T47D (cell line): ENCODE data around the gene TRPM5.
A peak's percentile ranks its signal among the peaks of the same experiment; 100 is the strongest.
"Not testable (repeated sequence)": the region's sequence is repeated elsewhere in the genome, so short reads cannot be mapped to it uniquely, and the experiment has no call there.

Experiments
- DNase-seq, 2 experiments: peaks; one replicate each; pipeline versions ENCODE4 v3.0.0 to v3.0.0-alpha.2; 2011 to 2012; ENCODE audit warnings: low read depth in 1 of 2, low spot score in 1 of 2
- JUND ChIP-seq: IDR thresholded peaks from 2 replicates; pipeline ENCODE4 v1.6.1; 2012; ENCODE audit warnings: low read depth
- in situ Hi-C: cut with HindIII; loops from 2 replicates; pipeline ENCODE4 v1.10.0; 2016; ENCODE audit warnings: low sequenced_read_pairs, low pct_unique_long_range_greater_than_20kb

Gene TRPM5, protein sequence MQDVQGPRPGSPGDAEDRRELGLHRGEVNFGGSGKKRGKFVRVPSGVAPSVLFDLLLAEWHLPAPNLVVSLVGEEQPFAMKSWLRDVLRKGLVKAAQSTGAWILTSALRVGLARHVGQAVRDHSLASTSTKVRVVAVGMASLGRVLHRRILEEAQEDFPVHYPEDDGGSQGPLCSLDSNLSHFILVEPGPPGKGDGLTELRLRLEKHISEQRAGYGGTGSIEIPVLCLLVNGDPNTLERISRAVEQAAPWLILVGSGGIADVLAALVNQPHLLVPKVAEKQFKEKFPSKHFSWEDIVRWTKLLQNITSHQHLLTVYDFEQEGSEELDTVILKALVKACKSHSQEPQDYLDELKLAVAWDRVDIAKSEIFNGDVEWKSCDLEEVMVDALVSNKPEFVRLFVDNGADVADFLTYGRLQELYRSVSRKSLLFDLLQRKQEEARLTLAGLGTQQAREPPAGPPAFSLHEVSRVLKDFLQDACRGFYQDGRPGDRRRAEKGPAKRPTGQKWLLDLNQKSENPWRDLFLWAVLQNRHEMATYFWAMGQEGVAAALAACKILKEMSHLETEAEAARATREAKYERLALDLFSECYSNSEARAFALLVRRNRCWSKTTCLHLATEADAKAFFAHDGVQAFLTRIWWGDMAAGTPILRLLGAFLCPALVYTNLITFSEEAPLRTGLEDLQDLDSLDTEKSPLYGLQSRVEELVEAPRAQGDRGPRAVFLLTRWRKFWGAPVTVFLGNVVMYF (N-terminal part only)

DNA sequence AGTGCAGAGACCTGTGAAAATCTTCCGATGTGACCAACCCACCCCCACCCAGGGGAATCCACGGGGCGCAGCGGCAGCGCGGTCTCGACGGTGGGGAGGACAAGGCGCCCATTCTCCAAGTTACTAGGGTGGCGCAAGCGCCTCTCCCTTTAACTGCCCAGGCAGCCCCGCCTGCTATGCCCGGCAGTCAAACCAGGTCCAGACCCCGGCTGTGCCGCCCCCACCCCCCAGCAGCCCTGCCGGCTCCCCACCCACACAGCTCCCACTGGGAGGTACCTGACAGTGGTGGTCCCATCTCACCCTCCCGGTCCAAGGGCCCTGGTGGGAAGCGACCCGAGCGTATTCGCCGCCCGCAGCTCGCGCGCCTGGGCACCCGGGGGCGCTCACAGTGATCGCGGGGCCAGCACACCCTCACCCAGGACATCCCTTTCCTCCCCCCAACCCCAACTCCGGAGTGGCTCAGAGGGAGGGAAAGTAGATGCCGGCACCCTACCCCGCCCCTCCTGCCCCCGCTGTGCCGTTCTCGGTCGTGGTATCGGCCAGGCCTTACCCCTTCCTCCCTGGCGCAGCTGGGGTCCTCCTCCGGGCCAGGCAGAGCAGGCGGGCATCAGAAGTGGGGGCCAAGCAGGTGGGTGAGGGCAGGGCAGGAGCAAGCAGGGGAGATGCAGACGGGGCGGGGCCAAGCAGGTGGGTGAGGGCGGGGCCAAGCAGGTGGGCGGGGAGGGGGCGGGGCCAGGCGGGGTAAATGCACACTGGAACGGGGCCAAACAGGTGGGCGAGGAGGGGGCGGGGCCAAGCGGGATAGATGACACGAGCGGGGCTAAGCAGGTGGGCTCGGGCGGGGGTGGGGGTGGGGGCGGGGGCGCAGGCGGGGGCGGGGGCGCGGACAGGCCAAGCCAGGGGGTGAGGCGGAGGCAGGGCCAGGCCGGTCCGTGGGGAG lies at the start of gene TRPM5:
Gene TRPM5, minus strand, starts transcription at position 634 of the 940 bp plus-strand sequence. CDS start 21,478 bp downstream, outside the sequence.
- no peak for TF ChIP-seq JUND
- in situ Hi-C loops, result no loop called here
- DNase-seq, result peak in 1 of 2 experiments; percentile 58

DNA sequence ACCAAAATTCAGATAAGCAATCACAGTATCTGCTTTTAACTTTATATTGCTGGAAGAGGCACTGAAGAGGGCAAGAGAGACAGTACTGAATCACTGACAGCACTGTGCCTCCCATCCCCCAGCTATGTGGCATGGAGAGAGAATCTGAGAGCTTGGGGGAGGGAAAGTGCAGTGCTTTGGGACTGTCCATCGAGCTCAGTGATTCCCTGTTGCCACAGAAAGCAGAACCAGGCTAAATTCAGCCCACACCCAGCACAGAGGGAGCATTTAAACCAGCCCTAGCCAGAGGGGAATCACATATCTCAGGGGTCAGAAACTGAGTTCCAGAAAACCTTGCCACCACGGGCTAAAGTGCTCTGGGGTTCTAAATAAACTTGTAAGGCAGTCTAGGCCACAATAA lies 44.8 kb upstream of the TRPM5 start:
- in situ Hi-C loops, result no loop called here
- no peak for TF ChIP-seq JUND
- DNase-seq, result no peak

DNA sequence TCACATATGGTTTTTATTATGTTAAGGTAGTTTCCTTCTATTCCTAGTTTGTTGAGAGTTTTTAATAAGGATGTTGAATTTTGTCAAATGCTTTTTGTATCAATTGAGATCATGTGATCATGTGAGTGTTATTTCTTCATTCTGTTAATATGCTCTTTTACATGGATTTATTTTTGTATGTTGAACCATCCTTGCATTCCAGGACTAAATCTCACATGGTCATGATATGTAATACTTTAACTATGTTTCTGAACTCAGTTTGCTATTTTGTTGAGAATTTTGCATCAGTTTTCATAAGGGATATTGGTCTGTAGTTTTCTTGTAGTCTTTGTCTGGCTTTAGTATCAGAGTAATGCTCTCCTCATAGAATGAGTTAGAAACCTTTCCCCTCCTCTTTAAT lies 43.7 kb upstream of the TRPM5 start:
- in situ Hi-C loops, result no loop called here
- TF ChIP-seq JUND, result no peak
- no peak for DNase-seq

DNA sequence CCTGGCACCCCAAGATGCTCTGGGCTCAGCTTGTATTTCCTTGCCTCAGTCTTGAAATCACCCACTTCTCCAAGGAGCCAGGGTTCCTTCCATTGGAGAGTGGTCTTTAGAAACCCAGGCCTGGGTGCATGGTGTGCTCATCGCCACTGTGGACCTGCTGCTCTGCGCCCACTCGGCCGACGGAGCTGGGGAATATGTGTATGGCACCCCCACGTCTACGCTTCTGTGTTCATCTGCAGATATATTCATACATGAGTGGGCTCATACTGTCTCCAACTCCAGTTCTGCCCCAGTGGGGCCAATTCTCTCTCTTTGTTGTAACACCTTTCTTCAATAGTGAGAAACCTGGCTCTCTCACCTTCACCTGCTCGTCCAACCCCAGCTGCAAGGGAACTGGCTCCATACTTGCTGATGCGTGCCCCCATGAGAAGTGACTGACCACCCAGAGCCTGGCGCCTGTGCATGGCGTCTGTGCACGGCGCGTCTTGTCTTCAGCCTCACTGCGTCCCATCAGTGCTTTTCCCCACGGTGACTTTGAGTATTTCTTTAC lies 40.3 kb upstream of the TRPM5 start:
- no peak for DNase-seq
- no peak for TF ChIP-seq JUND
- in situ Hi-C loops, result no loop called here

DNA sequence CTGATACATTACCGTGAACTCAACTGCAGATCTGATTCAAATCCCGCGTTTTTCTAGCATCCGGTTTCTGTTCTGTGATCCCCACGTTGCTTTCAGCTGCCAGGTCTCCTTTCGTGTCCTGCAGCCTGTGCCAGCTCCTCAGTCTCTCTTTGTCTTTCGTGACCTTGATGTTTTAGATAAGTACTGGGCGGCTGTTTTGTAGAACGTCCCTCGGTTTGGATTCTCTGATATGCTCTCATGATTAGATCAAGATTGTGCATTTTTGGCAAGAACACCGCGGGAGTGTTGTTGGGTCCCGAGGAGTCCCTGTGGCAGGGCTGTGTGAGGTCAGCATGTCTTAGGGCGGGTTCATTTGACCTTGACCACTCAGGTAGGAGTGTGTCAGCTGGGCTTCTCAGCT lies 39.1 kb upstream of the TRPM5 start:
- no peak for TF ChIP-seq JUND
- DNase-seq, result no peak
- in situ Hi-C loops, result no loop called here

DNA sequence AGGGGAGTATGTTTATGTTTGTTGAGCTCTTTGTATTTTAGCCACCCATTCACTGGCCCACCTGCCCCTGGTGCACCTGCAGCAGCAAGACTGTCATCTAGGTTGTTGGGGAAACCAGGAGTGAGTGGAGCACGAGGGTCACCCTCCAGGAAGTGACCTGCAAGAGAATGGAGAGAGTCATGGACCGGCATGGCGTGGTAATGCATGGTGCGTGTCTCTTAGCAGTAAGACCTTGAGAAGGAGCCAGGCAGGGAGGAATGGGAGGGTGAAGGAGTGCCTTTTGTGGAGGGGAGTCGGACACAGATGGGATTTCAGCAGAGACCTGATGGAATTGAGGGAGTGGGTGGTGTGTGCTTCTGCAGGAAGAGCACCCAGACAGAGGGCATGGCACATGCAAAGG lies 38.4 kb upstream of the TRPM5 start:
- in situ Hi-C loops, result no loop called here
- no peak for DNase-seq
- TF ChIP-seq JUND, result no peak

DNA sequence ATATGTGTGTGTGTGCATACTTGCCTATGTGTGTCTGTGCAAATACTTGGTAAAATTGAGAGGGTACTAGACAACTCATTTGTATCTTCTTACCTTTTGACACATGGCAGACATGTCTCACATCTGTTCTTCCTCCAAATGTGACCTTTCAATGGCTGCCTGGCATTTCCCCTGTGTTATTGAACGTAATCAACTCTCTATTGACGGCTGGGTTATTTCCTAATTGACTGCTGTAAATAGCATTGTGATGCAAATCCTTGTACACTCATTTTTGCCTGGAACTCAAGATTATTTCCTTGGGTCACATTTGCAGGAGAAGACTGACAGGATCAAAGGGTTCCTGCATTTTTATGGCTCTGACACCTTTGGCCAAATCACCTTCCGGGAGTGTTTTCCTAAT lies 37.9 kb upstream of the TRPM5 start:
- DNase-seq, result no peak
- in situ Hi-C loops, result no loop called here
- no peak for TF ChIP-seq JUND

DNA sequence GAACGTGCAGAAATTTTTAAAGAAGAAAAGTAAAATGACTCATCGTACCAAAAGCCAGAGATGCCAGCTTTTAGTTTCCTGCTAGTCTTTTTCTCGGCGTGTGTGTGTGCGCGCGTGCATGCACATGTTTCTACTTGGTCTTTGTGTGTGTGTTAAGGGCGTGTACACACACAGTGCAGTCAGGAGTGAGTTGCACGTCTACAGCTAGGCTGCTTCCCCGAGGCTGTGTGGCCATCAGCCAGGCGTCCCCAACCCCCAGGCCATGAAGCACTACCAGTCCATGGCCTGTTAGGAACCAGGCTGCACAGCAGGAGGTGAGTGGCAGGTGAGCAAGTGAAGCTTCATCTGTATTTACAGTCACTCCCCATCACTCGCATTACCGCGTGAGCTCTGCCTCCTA lies 36.9 kb upstream of the TRPM5 start:
- DNase-seq, result no peak
- in situ Hi-C loops, result no loop called here
- TF ChIP-seq JUND, result no peak

DNA sequence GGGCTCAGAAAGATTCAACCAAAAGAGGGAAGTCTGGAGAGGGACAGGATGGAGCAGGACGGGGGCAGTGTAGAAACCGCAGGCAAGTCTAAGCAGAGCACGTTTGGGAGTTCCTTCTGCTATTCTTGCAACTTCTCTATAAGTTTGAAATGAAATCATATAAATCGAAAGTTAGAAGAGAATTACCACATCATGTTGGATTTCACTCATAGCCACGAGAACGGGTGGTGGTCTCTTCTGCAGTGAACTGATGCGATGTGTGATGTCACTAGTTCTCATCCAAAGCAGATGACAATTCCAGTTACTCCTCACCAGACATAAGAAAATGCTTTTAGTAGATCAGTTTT lies 36.5 kb upstream of the TRPM5 start:
- DNase-seq, result no peak
- no peak for TF ChIP-seq JUND
- in situ Hi-C loops, result no loop called here

DNA sequence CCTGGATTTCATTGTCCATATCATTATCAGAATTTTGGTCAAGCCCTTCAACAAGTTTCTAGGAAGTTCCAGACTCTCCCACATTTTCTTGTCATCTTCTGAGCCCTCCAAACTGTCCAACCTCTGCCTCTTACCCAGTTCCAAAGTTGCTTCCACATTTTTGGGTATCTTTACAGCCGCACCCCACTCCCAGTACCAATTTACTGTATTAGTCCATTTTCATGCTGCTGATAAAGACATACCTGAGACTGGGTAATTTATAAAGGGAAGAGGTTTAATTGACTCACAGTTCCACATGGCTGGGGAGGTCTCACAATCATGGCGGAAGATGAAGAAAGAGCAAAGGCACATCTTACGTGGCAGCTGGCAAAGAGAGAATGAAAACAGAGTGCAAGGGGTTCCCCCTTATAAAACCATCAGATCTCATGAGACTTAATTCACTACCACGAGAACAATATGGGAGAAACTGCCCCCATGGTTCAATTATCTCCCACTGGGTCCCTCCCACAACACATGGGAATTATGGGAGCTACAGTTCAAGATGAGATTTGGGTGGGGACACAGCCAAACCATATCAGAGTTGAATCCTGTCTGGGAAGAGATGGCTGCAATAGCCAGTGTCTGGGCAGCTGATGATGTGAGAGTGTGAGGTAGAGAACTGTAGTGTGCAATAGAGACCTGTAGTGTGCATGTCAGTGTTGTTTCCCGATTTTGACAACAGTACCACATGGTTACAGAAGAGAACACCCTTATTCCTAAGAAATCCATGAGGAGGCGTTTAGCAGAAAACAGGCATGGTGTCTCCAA lies 36.0 kb upstream of the TRPM5 start:
- in situ Hi-C loops, result not testable (repeated sequence)

DNA sequence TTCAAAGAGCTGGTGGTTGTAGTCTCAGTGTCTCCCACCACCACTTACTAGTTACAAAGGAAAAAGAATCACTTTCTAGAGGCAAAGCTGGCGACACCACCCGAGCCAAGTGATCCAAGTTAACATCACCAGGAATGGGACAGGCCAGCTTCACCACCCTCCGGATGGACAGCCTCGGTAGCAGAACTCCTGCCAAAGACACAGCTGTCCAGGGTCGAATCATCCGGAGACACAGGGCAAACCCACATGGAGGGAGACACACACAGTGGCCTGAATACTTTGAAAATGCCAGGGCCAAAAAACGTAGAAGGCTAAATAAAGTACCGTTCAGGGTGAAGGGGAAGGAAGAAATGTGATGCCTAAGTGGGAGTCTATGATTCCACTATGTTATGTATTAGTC lies 33.6 kb upstream of the TRPM5 start:
- DNase-seq, result no peak
- in situ Hi-C loops, result no loop called here
- TF ChIP-seq JUND, result no peak

More for the DNA sequence above, 36.0 kb upstream of the TRPM5 start:
- not testable (repeated sequence) for DNase-seq

DNA sequence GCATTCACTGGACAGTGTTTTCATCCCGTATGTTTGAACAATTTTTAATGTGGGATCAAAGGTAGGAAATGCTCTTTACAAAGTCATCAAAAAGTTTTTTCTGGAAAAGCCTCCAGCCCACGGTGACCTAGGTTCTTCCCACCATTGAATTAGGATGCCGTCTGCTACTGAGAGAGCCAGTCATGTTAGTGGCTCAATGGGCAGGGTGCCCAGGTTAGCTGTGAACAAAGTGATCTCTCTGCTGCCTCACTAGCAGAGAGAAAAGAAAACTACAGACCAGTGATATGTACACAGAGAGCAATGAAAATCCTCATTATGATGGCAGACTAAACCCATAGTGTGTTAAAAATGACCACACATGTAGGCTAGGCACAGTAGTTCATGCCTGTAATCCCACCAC lies 32.9 kb upstream of the TRPM5 start:
- in situ Hi-C loops, result no loop called here
- no peak for DNase-seq
- TF ChIP-seq JUND, result no peak
